ENCODE data around the gene UIMC1.

Gene UIMC1

DNA sequence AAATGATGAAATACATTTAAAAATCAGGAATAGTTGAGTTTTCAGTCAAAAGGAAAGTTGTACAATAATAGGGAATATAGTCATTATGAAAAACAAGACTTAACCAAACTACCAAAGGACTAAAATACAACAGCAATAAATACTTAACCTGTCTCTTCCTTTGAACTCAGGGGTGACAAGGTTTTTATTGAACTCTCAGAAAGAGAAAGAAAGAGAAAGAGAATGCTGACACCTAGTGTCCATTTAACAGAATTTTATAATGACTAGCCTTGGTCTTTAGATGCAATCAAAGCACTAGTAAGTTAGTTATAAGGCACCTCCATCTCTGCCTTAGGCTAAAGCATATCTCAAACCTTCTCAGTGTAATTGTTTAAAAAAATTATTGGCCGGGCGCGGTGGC is 47.5 kb downstream of the UIMC1 start:
- no peak overlapping the region for H3K27ac ChIP-seq (ENCODE audit: low read depth, low read length)
- H3K4me2 ChIP-seq (ENCODE audit: low read depth, low read length, poor library complexity, severe bottlenecking), result no peak overlapping the region
- H4K20me1 ChIP-seq (ENCODE audit: low read depth, low read length), result peaks cover 5% of the 10 kb centered on the region; the same call in 1 of the 2 replicates
- no peak overlapping the region for H3K9ac ChIP-seq (ENCODE audit: low read length)
- H3K27me3 ChIP-seq (ENCODE audit: low read length), result no peaks in the 10 kb centered on the region
- H3K36me3 ChIP-seq (ENCODE audit: low read length), result peaks cover 19% of the 10 kb centered on the region
- no peaks in the 10 kb centered on the region for H3K9me2 ChIP-seq (replicated peaks; ENCODE audit: insufficient read depth, low read length)
- H3K9me3 ChIP-seq (ENCODE audit: insufficient read depth, low read length), result no peaks in the 10 kb centered on the region
- H2AFZ ChIP-seq (ENCODE audit: low read depth, low read length, severe bottlenecking), result no peak overlapping the region
- H3K4me3 ChIP-seq (ENCODE audit: insufficient read depth, low read length, poor library complexity, severe bottlenecking), result no peak overlapping the region
- no peak for TF ChIP-seq EZH2phosphoT487 (conservative IDR thresholded peaks at IDR 0.05; ENCODE audit: low read length)
- TF ChIP-seq, protein P1, sequence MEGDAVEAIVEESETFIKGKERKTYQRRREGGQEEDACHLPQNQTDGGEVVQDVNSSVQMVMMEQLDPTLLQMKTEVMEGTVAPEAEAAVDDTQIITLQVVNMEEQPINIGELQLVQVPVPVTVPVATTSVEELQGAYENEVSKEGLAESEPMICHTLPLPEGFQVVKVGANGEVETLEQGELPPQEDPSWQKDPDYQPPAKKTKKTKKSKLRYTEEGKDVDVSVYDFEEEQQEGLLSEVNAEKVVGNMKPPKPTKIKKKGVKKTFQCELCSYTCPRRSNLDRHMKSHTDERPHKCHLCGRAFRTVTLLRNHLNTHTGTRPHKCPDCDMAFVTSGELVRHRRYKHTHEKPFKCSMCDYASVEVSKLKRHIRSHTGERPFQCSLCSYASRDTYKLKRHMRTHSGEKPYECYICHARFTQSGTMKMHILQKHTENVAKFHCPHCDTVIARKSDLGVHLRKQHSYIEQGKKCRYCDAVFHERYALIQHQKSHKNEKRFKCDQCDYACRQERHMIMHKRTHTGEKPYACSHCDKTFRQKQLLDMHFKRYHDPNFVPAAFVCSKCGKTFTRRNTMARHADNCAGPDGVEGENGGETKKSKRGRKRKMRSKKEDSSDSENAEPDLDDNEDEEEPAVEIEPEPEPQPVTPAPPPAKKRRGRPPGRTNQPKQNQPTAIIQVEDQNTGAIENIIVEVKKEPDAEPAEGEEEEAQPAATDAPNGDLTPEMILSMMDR (IDR thresholded peaks at IDR 0.05; ENCODE audit: insufficient read depth, low read length, poor library complexity, severe bottlenecking), result peak; percentile 46
- 0 out of 2 replicates have a peak, but pooled peaks cover 5% of the 10 kb centered on the region for H3K79me2 ChIP-seq (ENCODE audit: insufficient read depth, low read length)
- H3F3A ChIP-seq (ENCODE audit: insufficient read depth), result peaks cover 17% of the 10 kb centered on the region

DNA sequence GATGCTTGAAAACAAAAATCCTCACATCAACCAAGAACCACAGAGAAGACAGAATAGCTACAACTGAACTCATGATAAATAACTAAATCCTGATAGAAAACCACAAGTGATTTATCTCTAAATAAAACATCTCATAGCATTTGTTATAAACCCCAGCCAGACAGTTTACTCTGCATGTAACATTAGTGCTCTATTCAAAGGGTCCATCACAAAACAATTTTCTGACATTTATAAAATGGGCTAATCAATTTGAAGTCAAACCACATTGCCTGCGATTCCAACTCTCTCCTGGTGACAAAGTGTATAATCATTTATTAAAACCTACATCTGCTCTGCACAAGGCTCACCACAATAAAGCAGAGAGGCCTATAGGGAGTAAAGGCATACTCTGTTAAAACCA is 49.8 kb downstream of the UIMC1 start:
- Histone ChIP-seq H3K9ac (ENCODE audit: low read length) (no peak overlapping the region), H4K20me1 (ENCODE audit: low read depth, low read length) (peaks cover 5% of the 10 kb centered on the region; the same call in 1 of the 2 replicates), H3K27ac (ENCODE audit: low read depth, low read length) (no peak overlapping the region), H3K36me3 (ENCODE audit: low read length) (peaks cover 33% of the 10 kb centered on the region), H3K4me2 (ENCODE audit: low read depth, low read length, poor library complexity, severe bottlenecking) (no peak overlapping the region), H3K9me2 (replicated peaks; ENCODE audit: insufficient read depth, low read length) (no peaks in the 10 kb centered on the region), H3K4me3 (ENCODE audit: insufficient read depth, low read length, poor library complexity, severe bottlenecking) (no peak overlapping the region), H3F3A (ENCODE audit: insufficient read depth) (peaks cover 16% of the 10 kb centered on the region), H3K27me3 (ENCODE audit: low read length) (no peaks in the 10 kb centered on the region), H3K9me3 (ENCODE audit: insufficient read depth, low read length) (no peaks in the 10 kb centered on the region), H2AFZ (ENCODE audit: low read depth, low read length, severe bottlenecking) (no peak overlapping the region), H3K79me2 (ENCODE audit: insufficient read depth, low read length) (peaks cover 5% of the 10 kb centered on the region; the same call in 1 of the 2 replicates)
- TF ChIP-seq EZH2phosphoT487 (conservative IDR thresholded peaks at IDR 0.05; ENCODE audit: low read length), result no peak
- TF ChIP-seq, protein P1 (IDR thresholded peaks at IDR 0.05; ENCODE audit: insufficient read depth, low read length, poor library complexity, severe bottlenecking), result no peak

DNA sequence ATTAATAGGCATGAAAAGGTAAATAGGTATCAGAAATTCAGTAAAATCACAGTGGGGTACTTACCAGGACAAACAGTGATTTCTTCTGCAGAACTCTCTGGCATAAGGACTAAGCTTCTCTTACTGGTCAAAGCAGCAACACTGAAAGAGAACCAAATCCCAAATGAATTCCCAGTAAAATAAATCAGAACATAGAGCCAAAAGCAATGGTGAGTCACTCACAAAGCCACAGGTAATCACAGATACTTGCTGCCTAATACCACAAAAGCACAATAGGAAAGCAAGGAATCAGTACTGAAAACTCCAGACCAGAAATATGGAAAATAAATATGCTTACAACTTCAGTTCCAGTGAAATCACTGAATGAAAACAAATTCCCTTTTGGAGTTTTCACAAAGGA is 50.7 kb downstream of the UIMC1 start:
- no peaks in the 10 kb centered on the region for H3K27me3 ChIP-seq (ENCODE audit: low read length)
- H3K27ac ChIP-seq (ENCODE audit: low read depth, low read length), result no peak overlapping the region
- TF ChIP-seq, protein P1 (IDR thresholded peaks at IDR 0.05; ENCODE audit: insufficient read depth, low read length, poor library complexity, severe bottlenecking), result no peak
- TF ChIP-seq EZH2phosphoT487 (conservative IDR thresholded peaks at IDR 0.05; ENCODE audit: low read length), result no peak
- H3K79me2 ChIP-seq (ENCODE audit: insufficient read depth, low read length), result peaks cover 5% of the 10 kb centered on the region; the same call in 1 of the 2 replicates
- no peak overlapping the region for H3K4me3 ChIP-seq (ENCODE audit: insufficient read depth, low read length, poor library complexity, severe bottlenecking)
- H3K4me2 ChIP-seq (ENCODE audit: low read depth, low read length, poor library complexity, severe bottlenecking), result no peak overlapping the region
- H3F3A ChIP-seq (ENCODE audit: insufficient read depth), result peaks cover 16% of the 10 kb centered on the region
- no peaks in the 10 kb centered on the region for H3K9me2 ChIP-seq (replicated peaks; ENCODE audit: insufficient read depth, low read length)
- peaks cover 5% of the 10 kb centered on the region; the same call in 1 of the 2 replicates for H4K20me1 ChIP-seq (ENCODE audit: low read depth, low read length)
- H3K9ac ChIP-seq (ENCODE audit: low read length), result no peak overlapping the region
- no peaks in the 10 kb centered on the region for H3K9me3 ChIP-seq (ENCODE audit: insufficient read depth, low read length)
- peaks cover 42% of the 10 kb centered on the region for H3K36me3 ChIP-seq (ENCODE audit: low read length)
- no peak overlapping the region for H2AFZ ChIP-seq (ENCODE audit: low read depth, low read length, severe bottlenecking)

Data from SU-DHL-6 (cell line).